WI38 (cell line): Measurements from ENCODE around the gene RNF187.
A peak's percentile ranks its signal among the peaks of the same experiment; 100 is the strongest.

Experiments used
- H3K4me3 ChIP-seq: 2 replicates; pipeline ENCODE4 v1.5.1; 2011; ENCODE audit warnings: low read depth, mild to moderate bottlenecking, control low read depth, low read length
- TF ChIP-seq, protein P1 (sequence below): IDR thresholded peaks from 2 replicates; pipeline ENCODE4 v1.5.1; 2012; ENCODE audit warnings: low read depth, mild to moderate bottlenecking, control low read depth, low read length

The RNF187 gene

DNA sequence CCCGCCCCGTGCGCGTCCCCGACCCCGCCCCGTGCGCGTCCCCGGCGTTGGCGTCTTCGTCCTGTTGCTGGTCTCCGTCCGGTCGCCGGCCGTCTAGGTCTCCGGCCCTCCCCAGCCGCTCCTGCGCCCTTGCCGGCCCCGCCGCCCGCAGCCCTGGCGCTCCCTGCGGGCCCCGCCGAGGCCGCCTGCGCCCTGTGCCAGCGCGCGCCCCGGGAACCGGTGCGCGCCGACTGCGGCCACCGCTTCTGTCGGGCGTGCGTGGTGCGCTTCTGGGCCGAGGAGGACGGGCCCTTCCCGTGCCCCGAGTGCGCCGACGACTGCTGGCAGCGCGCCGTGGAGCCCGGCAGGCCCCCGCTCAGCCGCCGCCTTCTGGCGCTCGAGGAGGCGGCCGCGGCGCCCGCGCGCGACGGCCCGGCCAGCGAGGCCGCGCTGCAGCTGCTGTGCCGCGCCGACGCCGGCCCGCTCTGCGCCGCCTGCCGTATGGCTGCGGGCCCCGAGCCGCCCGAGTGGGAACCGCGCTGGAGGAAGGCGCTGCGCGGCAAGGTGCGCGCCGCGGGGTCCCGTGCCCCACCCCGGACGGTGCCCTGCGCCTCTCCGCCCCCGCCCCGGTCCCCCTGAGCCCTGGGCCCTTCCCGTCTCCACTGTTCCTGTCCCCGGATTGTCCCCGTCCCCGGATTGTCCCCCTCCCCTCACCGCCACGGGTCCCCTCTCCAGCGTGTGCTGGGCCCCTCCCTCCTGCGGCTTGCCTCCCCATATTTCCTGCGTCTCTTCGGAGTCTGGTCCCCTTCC lies at the start of gene RNF187:
Gene RNF187, plus strand, starts transcription at position 47 of the 789 bp plus-strand sequence.
- peak within 1 kb of the TSS; percentile 82 for H3K4me3 ChIP-seq
- TF ChIP-seq, protein P1, sequence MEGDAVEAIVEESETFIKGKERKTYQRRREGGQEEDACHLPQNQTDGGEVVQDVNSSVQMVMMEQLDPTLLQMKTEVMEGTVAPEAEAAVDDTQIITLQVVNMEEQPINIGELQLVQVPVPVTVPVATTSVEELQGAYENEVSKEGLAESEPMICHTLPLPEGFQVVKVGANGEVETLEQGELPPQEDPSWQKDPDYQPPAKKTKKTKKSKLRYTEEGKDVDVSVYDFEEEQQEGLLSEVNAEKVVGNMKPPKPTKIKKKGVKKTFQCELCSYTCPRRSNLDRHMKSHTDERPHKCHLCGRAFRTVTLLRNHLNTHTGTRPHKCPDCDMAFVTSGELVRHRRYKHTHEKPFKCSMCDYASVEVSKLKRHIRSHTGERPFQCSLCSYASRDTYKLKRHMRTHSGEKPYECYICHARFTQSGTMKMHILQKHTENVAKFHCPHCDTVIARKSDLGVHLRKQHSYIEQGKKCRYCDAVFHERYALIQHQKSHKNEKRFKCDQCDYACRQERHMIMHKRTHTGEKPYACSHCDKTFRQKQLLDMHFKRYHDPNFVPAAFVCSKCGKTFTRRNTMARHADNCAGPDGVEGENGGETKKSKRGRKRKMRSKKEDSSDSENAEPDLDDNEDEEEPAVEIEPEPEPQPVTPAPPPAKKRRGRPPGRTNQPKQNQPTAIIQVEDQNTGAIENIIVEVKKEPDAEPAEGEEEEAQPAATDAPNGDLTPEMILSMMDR = no peak

DNA sequence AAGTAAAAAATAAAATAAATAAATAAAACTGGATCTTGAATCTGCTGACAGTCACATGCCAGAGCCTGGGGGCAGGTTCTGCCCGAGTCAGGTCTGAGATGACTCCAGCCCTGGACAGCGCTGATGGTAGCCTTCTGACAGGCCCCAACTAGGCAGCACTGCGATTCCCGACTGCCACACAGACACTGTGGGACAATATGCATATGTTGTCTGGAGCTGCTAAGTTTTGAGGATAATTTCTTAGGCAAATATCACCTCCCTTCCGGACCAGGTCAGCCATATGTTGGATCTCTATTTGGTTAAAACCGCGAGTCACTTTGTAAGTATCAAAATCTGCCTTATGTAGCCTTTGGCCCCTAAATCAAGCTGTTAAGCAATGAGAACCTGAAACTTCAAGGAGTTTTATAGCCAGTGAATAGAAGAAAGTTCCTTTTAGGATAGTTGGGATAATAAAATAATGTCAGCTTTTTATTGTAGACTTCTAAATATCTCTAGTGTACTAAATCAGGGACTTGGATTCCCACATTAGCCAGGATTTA lies 49.7 kb upstream of the RNF187 start:
- no peak overlapping the region for H3K4me3 ChIP-seq
- TF ChIP-seq, protein P1 = no peak

DNA sequence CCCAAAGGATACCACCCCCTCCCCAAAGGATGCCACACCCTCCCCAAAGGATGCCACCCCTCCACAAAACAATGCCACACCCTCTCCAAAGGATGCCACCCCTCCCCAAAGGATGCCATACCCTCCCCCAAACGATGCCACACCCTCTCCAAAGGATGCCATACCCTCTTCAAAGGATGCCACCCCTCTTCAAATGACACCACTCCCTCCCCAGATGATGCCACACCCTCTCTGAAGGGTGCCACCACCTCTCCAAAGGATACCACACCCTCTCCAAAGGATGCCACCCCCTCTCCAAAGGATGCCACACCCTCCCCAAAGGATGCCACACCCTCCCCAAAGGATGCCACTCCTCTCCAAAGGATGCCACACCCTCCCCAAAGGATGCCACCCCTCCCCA lies 48.9 kb upstream of the RNF187 start:
- no peak overlapping the region for H3K4me3 ChIP-seq
- TF ChIP-seq, protein P1 = no peak

DNA sequence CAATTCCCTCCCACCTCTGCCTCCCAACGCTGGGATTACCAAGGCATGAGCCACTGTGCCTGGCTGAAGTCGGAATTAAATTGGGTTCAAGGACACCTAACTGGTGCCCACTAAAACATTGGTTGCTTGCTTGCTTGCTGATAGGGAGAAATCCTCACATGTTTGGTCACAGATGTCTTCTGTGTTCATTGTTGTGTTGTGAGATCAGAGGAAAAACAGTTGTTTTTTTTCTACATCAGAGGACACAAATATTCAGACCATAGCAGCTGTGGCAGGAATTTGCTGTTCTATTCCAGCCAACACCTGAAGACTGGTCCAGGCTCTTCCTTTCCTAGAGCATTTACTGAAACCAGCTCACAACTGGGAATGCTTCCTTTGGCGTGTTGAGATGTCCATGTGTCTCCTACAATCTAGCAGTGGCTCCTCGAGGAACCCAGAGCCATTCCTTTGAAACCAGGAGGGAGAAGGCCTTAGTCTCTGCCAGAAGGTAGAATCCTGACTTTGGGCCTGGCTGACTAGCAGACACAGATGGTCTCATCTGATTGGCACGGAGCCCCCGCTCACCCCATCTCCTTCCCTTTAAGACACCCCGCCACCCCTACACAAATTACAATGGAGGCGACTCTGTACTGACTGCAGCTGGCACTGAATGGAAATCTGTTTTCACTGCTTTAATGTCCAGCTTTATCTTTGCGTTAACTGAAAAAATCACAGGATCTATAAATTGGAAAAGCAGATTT lies 46.3 kb upstream of the RNF187 start:
- TF ChIP-seq, protein P1 = no peak
- H3K4me3 ChIP-seq = no peak overlapping the region

DNA sequence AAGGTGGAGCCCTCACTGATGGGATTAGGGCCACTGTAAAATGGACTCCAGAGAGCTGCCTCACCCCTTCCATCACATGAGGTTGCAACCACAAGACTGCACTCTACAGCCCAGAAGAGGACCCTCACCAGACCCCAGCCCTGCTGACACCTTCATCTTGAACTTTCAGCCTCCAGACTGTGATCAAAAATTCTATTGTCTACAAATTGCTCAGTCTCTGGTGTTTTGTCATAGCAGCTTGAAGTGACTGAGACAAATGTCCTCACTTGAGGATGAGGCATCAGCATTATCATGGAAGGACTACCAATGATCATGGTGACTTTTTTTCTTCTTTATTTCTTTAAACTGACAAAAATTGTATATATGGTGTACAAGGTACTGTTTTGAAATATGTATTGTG lies 43.8 kb upstream of the RNF187 start:
- no peak overlapping the region for H3K4me3 ChIP-seq
- TF ChIP-seq, protein P1 = no peak

DNA sequence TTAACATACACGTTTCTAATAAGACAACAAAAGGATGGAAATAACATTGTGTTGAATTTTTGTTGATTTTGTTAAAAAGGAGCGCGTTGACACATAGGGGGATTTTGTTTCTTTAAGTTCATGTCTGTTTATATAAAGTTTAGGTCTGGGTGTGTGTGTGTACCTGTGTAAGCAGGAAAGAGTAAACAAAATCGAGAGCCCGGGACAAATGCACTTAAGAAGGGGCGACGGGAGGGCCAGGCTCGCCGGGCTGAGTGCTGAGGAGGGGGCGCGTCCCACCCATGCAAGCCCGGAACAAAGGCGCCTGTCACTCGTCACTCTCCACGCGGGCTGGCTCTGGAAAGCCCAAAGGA lies 41.7 kb upstream of the RNF187 start:
- no peak overlapping the region for H3K4me3 ChIP-seq
- TF ChIP-seq, protein P1 = no peak
